Tibial artery (tissue), 4 donors: Measurements from ENCODE around the gene A4GNT.

Source experiments
- DNase-seq, 2 donors: peaks; one replicate each; pipeline ENCODE4 v3.0.0-alpha.2; 2019
- H3K27ac ChIP-seq, 2 donors: fragments of 200-600 bp; sonication (generic) in 1 of 2; 1 replicate in 1 of 2; 2 replicates in 1 of 2; pipeline ENCODE4 v1.5.1; 2018 to 2019; ENCODE audit warnings: mild to moderate bottlenecking in 1 of 2
- H3K27me3 ChIP-seq, 2 donors: fragments of 200-600 bp; sonication (generic) in 1 of 2; one replicate each; pipeline versions ENCODE4 v1.5.1 to v1.6.0; 2016 to 2019
- H3K36me3 ChIP-seq, 3 donors: fragments of 200-600 bp; sonication (generic) in 2 of 3; one replicate each; pipeline ENCODE4 v1.5.1; 2016 to 2019; ENCODE audit warnings: mild to moderate bottlenecking in 2 of 3
- H3K4me1 ChIP-seq, 4 donors: fragments of 200-600 bp; sonication (generic) in 2 of 4; 1 replicate in 3 of 4; 2 replicates in 1 of 4; pipeline ENCODE4 v1.5.1; 2016 to 2019
- H3K4me3 ChIP-seq, 2 donors: fragments of 200-600 bp; sonication (generic) in 1 of 2; 1 replicate in 1 of 2; 2 replicates in 1 of 2; pipeline ENCODE4 v1.5.1; 2018 to 2019; ENCODE audit warnings: mild to moderate bottlenecking in 2 of 2
- H3K9me3 ChIP-seq, 3 donors: fragments of 200-600 bp; sonication (generic) in 1 of 3; one replicate each; pipeline ENCODE4 v1.5.1; 2016 to 2019
- intact Hi-C: fragments of 100-400 bp; cut with DNase I; formaldehyde crosslinking; loops from one replicate; pipeline ENCODE4 v1.15.0; 2023; ENCODE audit warnings: low total_unique reads
- TF ChIP-seq, protein P1 (sequence below), 2 experiments: fragments of 200-600 bp in 1 of 2; fragments of 450-650 bp in 1 of 2; IDR thresholded peaks; one replicate each; pipeline ENCODE4 v1.5.1; 2017 to 2019; ENCODE audit warnings: antibody characterized with exemption in 2 of 2, mild to moderate bottlenecking in 1 of 2, moderate library complexity in 1 of 2

Gene A4GNT

DNA sequence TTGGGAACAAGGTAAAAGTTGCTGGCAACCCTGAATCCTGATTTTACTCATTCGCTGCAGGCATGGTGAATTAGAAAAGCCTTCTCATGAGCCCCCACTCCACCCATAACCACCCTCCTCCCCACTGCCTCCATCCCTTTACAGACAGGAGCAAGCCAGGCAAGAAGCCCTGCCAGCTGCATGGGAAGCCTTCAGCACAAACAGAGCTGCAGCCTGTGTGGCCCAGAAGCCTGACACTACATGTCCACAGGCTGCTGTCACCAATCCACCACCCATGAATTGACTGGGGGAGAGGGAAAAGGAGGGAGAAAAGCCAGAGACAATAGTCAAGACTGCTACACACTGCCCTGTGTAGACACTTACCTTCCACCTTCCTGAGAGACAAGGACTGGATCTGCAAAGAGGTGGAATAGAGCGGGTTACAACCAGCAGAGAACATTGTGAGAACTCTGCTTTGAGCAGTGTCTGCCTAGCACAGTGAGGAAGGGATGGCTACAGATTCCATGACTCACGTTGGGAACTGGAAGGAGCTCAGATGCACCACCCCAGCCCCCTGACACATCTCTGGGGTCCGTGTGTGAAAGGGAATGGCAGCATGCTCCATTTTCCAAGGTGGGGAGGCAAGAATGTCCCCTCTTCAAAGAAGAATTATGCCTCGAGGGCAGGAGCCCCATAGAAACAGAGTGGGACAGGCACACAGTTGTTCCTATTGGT, 50.7 kb downstream of the A4GNT start:
- intact Hi-C loops, result no loop called here

DNA sequence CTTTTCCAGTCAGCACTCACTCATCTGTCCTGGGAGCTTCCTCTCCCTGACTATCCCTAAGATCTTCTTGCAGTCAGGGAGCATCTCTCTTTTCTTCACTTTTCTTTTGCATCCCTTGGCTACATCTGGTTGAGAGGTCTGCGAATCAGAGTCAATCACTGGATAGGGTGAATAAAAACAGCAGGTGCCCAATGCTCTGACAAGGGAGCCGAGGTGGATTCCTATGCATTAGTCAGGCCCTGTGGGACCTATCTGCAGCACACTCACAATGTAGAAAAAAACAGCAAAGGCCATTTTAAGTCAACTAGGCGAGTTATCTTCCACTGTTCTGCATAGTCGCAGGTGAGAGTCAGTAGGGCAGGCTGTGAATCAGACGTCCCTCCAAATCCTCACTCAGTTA, 52.3 kb downstream of the A4GNT start:
- peaks cover 61 to 98% (median 83%) of the 10 kb centered on the region in 3 donors for H3K36me3 ChIP-seq
- H3K27me3 ChIP-seq, result no peaks in the 10 kb centered on the region
- DNase-seq, result no peak
- H3K4me1 ChIP-seq, result no peaks in the 10 kb centered on the region
- no peaks in the 10 kb centered on the region for H3K9me3 ChIP-seq
- H3K27ac ChIP-seq, result no peak overlapping the region
- no peak overlapping the region for H3K4me3 ChIP-seq
- intact Hi-C loops, result no loop called here
- TF ChIP-seq, protein P1, sequence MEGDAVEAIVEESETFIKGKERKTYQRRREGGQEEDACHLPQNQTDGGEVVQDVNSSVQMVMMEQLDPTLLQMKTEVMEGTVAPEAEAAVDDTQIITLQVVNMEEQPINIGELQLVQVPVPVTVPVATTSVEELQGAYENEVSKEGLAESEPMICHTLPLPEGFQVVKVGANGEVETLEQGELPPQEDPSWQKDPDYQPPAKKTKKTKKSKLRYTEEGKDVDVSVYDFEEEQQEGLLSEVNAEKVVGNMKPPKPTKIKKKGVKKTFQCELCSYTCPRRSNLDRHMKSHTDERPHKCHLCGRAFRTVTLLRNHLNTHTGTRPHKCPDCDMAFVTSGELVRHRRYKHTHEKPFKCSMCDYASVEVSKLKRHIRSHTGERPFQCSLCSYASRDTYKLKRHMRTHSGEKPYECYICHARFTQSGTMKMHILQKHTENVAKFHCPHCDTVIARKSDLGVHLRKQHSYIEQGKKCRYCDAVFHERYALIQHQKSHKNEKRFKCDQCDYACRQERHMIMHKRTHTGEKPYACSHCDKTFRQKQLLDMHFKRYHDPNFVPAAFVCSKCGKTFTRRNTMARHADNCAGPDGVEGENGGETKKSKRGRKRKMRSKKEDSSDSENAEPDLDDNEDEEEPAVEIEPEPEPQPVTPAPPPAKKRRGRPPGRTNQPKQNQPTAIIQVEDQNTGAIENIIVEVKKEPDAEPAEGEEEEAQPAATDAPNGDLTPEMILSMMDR (IDR thresholded peaks at IDR 0.05), result no peak

More for the DNA sequence above, 50.7 kb downstream of the A4GNT start:
- H3K27ac ChIP-seq, result peak overlapping the region in 1 of 2 donors; percentile 3
- DNase-seq, result no peak
- no peaks in the 10 kb centered on the region for H3K9me3 ChIP-seq
- no peaks in the 10 kb centered on the region for H3K27me3 ChIP-seq
- H3K36me3 ChIP-seq, result peaks cover 60 to 90% (median 78%) of the 10 kb centered on the region in 3 donors
- TF ChIP-seq, protein P1 (IDR thresholded peaks at IDR 0.05), result no peak
- H3K4me1 ChIP-seq, result no peaks in the 10 kb centered on the region
- H3K4me3 ChIP-seq, result no peak overlapping the region

DNA sequence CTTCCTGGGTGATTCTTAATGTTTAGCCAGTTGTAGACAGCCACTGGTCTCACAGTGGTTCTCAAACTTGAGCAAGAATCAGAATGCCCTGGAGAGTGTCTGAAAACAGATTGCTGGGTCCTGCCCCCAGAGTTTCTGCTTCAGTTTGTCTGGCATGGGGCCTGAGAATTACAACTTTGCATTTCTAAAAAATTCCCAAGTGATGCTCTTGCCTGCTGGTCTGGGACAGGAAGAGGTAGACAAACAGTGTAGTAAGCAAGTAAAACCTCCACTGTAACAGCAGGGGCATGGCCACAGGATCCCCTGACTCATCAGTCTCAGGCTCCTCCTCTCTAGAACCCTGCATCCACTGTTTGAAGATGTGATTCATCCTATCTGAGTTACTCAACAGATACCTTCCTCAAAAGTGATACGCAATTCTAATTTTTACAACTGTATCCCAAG, 53.3 kb downstream of the A4GNT start:
- no peaks in the 10 kb centered on the region for H3K4me1 ChIP-seq
- intact Hi-C loops, result no loop called here
- H3K4me3 ChIP-seq, result no peak overlapping the region
- TF ChIP-seq, protein P1 (IDR thresholded peaks at IDR 0.05), result no peak
- DNase-seq, result no peak
- H3K27me3 ChIP-seq, result no peaks in the 10 kb centered on the region
- H3K9me3 ChIP-seq, result no peaks in the 10 kb centered on the region
- H3K27ac ChIP-seq, result no peak overlapping the region
- peaks cover 52 to 98% (median 76%) of the 10 kb centered on the region in 3 donors for H3K36me3 ChIP-seq

DNA sequence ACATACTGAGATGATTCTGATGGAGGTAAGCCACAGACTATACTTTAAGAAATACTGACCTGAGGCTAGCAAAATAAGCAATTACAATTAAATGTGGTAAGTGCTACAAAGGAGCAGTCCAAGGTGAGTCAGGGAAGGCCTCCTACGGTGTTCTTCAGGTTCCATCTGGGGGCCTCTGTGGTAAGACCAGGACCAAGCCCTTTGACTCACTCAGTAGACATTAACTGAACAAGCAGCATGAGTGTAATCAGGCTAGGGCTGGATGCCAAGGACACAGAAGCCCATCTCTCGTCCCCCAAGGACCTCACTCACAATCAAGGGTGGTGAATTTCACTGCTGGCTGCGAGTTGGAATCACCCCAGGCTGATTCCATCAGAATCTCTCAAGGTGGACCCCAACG, 54.1 kb downstream of the A4GNT start:
- TF ChIP-seq, protein P1 (IDR thresholded peaks at IDR 0.05), result no peak
- H3K4me3 ChIP-seq, result no peak overlapping the region
- H3K27me3 ChIP-seq, result no peaks in the 10 kb centered on the region
- H3K36me3 ChIP-seq, result peaks cover 45 to 97% (median 70%) of the 10 kb centered on the region in 3 donors
- DNase-seq, result no peak
- no peak overlapping the region for H3K27ac ChIP-seq
- no peaks in the 10 kb centered on the region for H3K4me1 ChIP-seq
- H3K9me3 ChIP-seq, result no peaks in the 10 kb centered on the region
- intact Hi-C loops, result no loop called here
